SK-N-SH (cell line): ENCODE data around the gene FLT1. TPM values are rescaled to one million over a fixed set of nuclear protein-coding genes. Genes with fewer than 3 reads are reported as not detected.

Source experiments
- CTCF ChIA-PET: fragments of 300-600, 350-600 bp; formaldehyde crosslinking; extraction: SDS; loops from one replicate; lab custom pipeline; 2021; lab: Yijun Ruan, JAX
- POLR2A ChIA-PET: fragments of 350-600 bp; sonication (Branson Sonifier 250); formaldehyde crosslinking; extraction: SDS; loops from one replicate; lab custom pipeline; 2020; ENCODE audit warnings: antibody characterized with exemption, inconsistent platforms; lab: Yijun Ruan, JAX
- DNase-seq: peaks from one replicate; pipeline ENCODE4 v3.0.0; 2012
- H2AFZ ChIP-seq: fragments of 200-600 bp; sonication (generic); 2 replicates; pipeline ENCODE4 v1.8.1; 2016; ENCODE audit warnings: antibody characterized with exemption, mild to moderate bottlenecking, low read depth
- H3F3A ChIP-seq: fragments of 200-600 bp; sonication (generic); replicated peaks from 2 replicates; pipeline ENCODE3; 2016; ENCODE audit warnings: antibody characterized with exemption, mild to moderate bottlenecking; ENCODE audit not compliant: insufficient read depth
- H3K27ac ChIP-seq, 2 experiments: fragments of 200-500 bp in 1 of 2; fragments of 200-600 bp in 1 of 2; sonication (Bioruptor generic) in 1 of 2; sonication (generic), shearing (Covaris generic) in 1 of 2; 2 replicates each; pipeline versions ENCODE4 v1.5.1 to v1.6.1; 2014 to 2016; ENCODE audit warnings: low read depth in 2 of 2, inconsistent platforms in 1 of 2, low read length in 1 of 2, mild to moderate bottlenecking in 1 of 2, mixed read lengths in 1 of 2
- H3K27me3 ChIP-seq: fragments of 200-600 bp; sonication (generic), shearing (Covaris generic); 2 replicates; pipeline ENCODE4 v1.6.1; 2016; ENCODE audit warnings: mixed run types; ENCODE audit not compliant: insufficient read depth
- H3K36me3 ChIP-seq, 2 experiments: fragments of 200-500 bp in 1 of 2; fragments of 200-600 bp in 1 of 2; sonication (Bioruptor generic) in 1 of 2; sonication (generic) in 1 of 2; replicated peaks in 1 of 2; 2 replicates each; pipeline versions ENCODE3 to v1.5.1; 2014 to 2016; ENCODE audit warnings: low read length in 1 of 2, mild to moderate bottlenecking in 1 of 2; ENCODE audit not compliant: insufficient read depth in 2 of 2, control insufficient read depth in 1 of 2
- H3K4me1 ChIP-seq, 2 experiments: fragments of 200-500 bp in 1 of 2; fragments of 200-600 bp in 1 of 2; sonication (Bioruptor generic) in 1 of 2; sonication (generic), shearing (Covaris generic) in 1 of 2; 2 replicates each; pipeline versions ENCODE4 v1.5.1 to v1.6.1; 2014 to 2016; ENCODE audit warnings: low read depth in 1 of 2, low read length in 1 of 2, mixed run types in 1 of 2; ENCODE audit not compliant: insufficient read depth in 2 of 2, control insufficient read depth in 1 of 2
- H3K4me2 ChIP-seq: fragments of 200-600 bp; sonication (generic), shearing (Covaris generic); 2 replicates; pipeline ENCODE4 v1.6.1; 2017; ENCODE audit warnings: mixed run types
- H3K4me3 ChIP-seq, 2 experiments: fragments of 200-500 bp in 1 of 2; fragments of 200-600 bp in 1 of 2; sonication (Bioruptor generic) in 1 of 2; sonication (generic), shearing (Covaris generic) in 1 of 2; 2 replicates each; pipeline versions ENCODE4 v1.5.1 to v1.8.1; 2014 to 2016; ENCODE audit warnings: low read depth in 2 of 2, inconsistent platforms in 1 of 2, low read length in 1 of 2, mild to moderate bottlenecking in 1 of 2, mixed read lengths in 1 of 2, moderate library complexity in 1 of 2
- H3K79me2 ChIP-seq: fragments of 200-600 bp; sonication (generic); 2 replicates; pipeline ENCODE4 v1.8.1; 2017; ENCODE audit warnings: mild to moderate bottlenecking; ENCODE audit not compliant: insufficient read depth
- H3K9ac ChIP-seq: fragments of 200-600 bp; sonication (generic); 2 replicates; pipeline ENCODE4 v1.6.1; 2017; ENCODE audit warnings: mixed run types
- H3K9me2 ChIP-seq: fragments of 200-600 bp; sonication (generic); 2 replicates; pipeline ENCODE4 v1.6.1; 2017; ENCODE audit warnings: mixed run types
- H3K9me3 ChIP-seq: fragments of 200-600 bp; sonication (generic); 2 replicates; pipeline ENCODE4 v1.6.1; 2017; ENCODE audit warnings: mixed run types, mild to moderate bottlenecking, moderate library complexity
- H4K20me1 ChIP-seq: fragments of 200-600 bp; sonication (generic); 2 replicates; pipeline ENCODE4 v1.6.1; 2017; ENCODE audit warnings: mild to moderate bottlenecking, mixed run types; ENCODE audit not compliant: insufficient read depth
- CTCF ChIP-seq: fragments of 200-600 bp; sonication (generic); IDR thresholded peaks from 2 replicates; pipeline ENCODE4 v1.6.1; 2017; ENCODE audit warnings: antibody characterized with exemption, mild to moderate bottlenecking, moderate library complexity
- EZH2phosphoT487 ChIP-seq: fragments of 200-600 bp; sonication (generic); IDR thresholded peaks from 2 replicates; pipeline ENCODE4 v1.6.1; 2017; ENCODE audit warnings: low read depth, mixed run types, mild to moderate bottlenecking, antibody characterized with exemption, moderate library complexity, borderline replicate concordance
- FOSL2 ChIP-seq: IDR thresholded peaks from 2 replicates; pipeline ENCODE4 v1.4.0; 2012; ENCODE audit warnings: low read depth, mild to moderate bottlenecking, moderate library complexity, borderline replicate concordance
- MAX ChIP-seq: IDR thresholded peaks from 2 replicates; pipeline ENCODE4 v1.4.0; 2012; ENCODE audit warnings: low read depth
- MEF2A ChIP-seq: IDR thresholded peaks from 2 replicates; pipeline ENCODE4 v1.4.0; 2012; ENCODE audit warnings: low read depth, borderline replicate concordance
- MXI1 ChIP-seq: IDR thresholded peaks from 2 replicates; pipeline ENCODE4 v1.6.1; 2012; ENCODE audit warnings: mild to moderate bottlenecking, low read depth, low read length, improper control_type of control experiment
- PBX3 ChIP-seq: IDR thresholded peaks from 2 replicates; pipeline ENCODE4; 2012
- RAD21 ChIP-seq: IDR thresholded peaks from 2 replicates; pipeline ENCODE4 v1.6.1; 2012; ENCODE audit warnings: mild to moderate bottlenecking, low read length
- SIN3A ChIP-seq: IDR thresholded peaks from 2 replicates; pipeline ENCODE4 v1.6.1; 2012; ENCODE audit warnings: low read depth, mild to moderate bottlenecking, low read length, moderate library complexity, borderline replicate concordance
- TAF1 ChIP-seq: IDR thresholded peaks from 2 replicates; pipeline ENCODE4 v1.6.1; 2012; ENCODE audit warnings: low read depth, mild to moderate bottlenecking, low read length, moderate library complexity, borderline replicate concordance
- TEAD4 ChIP-seq: IDR thresholded peaks from 2 replicates; pipeline ENCODE4 v1.4.0; 2012; ENCODE audit warnings: mild to moderate bottlenecking, borderline replicate concordance; ENCODE audit not compliant: insufficient read depth
- WGBS: methylation state at CpG from one replicate; pipeline ENCODE4 v1.1.6; 2017; ENCODE audit warnings: low lambda C conversion rate; 5-methylcytosine and 5-hydroxymethylcytosine counted together
- polyA plus RNA-seq, 3 experiments: library from polyadenylated mRNA; depleted of rRNA; stranded (reverse); fragments of >200 nt; gene quantifications; 2 replicates each; pipeline ENCODE4 v1.2.3, GENCODE V29; 2012

FLT1 gene
- polyA plus RNA-seq, 1 of the 3 experiments (the other 2 are of a cell fraction) = 0.20 TPM

- Histone ChIP-seq H3K9me2 (no peaks in the 10 kb centered on the region), H4K20me1 (no peaks in the 10 kb centered on the region), H3K4me2 (no peak overlapping the region), H3K9ac (no peak overlapping the region), H3K9me3 (no peaks in the 10 kb centered on the region), H3K4me3 (no peak overlapping the region), H2AFZ (no peak overlapping the region), H3K36me3 (no peaks in the 10 kb centered on the region), H3K27me3 (no peaks in the 10 kb centered on the region), H3K27ac (no peak overlapping the region), H3F3A (no peaks in the 10 kb centered on the region)
- DNase-seq = no peak
- 93% methylated on average over 7 of the region's 7 CpGs for WGBS
- CTCF ChIA-PET = no interaction called here
- POLR2A ChIA-PET = no interaction called here
- TF ChIP-seq MEF2A (no peak), FOSL2 (no peak), PBX3 (no peak)
- TF ChIP-seq, all 33 proteins: peak for 0
- no peaks in the 10 kb centered on the region for H3K79me2 ChIP-seq
- peaks cover 0 to 3% of the 10 kb centered on the region in 2 experiments; a peak in 1 of 4 replicates for H3K4me1 ChIP-seq
These were observed 178.1 kb downstream of the FLT1 start for GRCh38 chr13:28316836-28317235.

- H3K4me1 ChIP-seq = no peaks in the 10 kb centered on the region
- no peak overlapping the region for H3K27ac ChIP-seq
- no peak overlapping the region for H2AFZ ChIP-seq
- DNase-seq = no peak
- CTCF ChIA-PET = no interaction called here
- H3K9me2 ChIP-seq = no peaks in the 10 kb centered on the region
- no peaks in the 10 kb centered on the region for H3F3A ChIP-seq
- POLR2A ChIA-PET = no interaction called here
- no peak overlapping the region for H3K9ac ChIP-seq
- no peaks in the 10 kb centered on the region for H3K36me3 ChIP-seq
- WGBS = 51% methylated on average over 5 of the region's 5 CpGs
- no peaks in the 10 kb centered on the region for H3K9me3 ChIP-seq
- H3K4me2 ChIP-seq = no peak overlapping the region
- H3K4me3 ChIP-seq = no peak overlapping the region
- H3K79me2 ChIP-seq = no peaks in the 10 kb centered on the region
- no peaks in the 10 kb centered on the region for H3K27me3 ChIP-seq
- H4K20me1 ChIP-seq = no peaks in the 10 kb centered on the region
- TF ChIP-seq TAF1 (no peak), TEAD4 (no peak), CTCF (no peak), FOSL2 (no peak), MAX (no peak), MEF2A (no peak), RAD21 (no peak), MXI1 (no peak), EZH2phosphoT487 (no peak), SIN3A (no peak)
- TF ChIP-seq, all 33 proteins: peak for 0
These were observed 178.8 kb downstream of the FLT1 start for GRCh38 chr13:28316129-28316528.
